Measurements from ENCODE around the gene FBXL16. TPM values are rescaled to one million over a fixed set of nuclear protein-coding genes. Genes with fewer than 3 reads are reported as not detected.

The FBXL16 gene
- total and polyA plus RNA-seq, 2 experiments from 2014 or later, result 8.9 to 12.6 TPM

DNA sequence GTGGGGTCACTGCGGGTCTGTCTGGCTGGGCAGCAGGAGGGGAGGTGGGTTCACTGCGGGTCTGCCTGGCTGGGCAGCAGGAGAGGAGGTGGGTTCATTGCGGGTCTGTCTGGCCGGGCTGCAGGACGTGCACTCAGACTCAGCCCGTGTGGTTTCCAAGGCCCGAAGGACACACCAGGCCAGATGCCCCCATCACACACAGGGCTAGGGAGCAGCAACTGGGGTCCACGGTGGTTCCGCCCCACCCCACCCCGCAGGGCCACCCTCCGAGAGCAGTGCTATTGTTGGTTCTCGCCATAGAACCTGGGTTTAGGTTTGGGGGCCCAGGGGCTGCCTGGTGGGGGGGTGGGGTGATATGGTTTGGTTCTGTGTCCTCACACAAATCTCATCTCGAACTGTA is 41.0 kb upstream of the FBXL16 start (continued):
- TF ChIP-seq, protein P1, sequence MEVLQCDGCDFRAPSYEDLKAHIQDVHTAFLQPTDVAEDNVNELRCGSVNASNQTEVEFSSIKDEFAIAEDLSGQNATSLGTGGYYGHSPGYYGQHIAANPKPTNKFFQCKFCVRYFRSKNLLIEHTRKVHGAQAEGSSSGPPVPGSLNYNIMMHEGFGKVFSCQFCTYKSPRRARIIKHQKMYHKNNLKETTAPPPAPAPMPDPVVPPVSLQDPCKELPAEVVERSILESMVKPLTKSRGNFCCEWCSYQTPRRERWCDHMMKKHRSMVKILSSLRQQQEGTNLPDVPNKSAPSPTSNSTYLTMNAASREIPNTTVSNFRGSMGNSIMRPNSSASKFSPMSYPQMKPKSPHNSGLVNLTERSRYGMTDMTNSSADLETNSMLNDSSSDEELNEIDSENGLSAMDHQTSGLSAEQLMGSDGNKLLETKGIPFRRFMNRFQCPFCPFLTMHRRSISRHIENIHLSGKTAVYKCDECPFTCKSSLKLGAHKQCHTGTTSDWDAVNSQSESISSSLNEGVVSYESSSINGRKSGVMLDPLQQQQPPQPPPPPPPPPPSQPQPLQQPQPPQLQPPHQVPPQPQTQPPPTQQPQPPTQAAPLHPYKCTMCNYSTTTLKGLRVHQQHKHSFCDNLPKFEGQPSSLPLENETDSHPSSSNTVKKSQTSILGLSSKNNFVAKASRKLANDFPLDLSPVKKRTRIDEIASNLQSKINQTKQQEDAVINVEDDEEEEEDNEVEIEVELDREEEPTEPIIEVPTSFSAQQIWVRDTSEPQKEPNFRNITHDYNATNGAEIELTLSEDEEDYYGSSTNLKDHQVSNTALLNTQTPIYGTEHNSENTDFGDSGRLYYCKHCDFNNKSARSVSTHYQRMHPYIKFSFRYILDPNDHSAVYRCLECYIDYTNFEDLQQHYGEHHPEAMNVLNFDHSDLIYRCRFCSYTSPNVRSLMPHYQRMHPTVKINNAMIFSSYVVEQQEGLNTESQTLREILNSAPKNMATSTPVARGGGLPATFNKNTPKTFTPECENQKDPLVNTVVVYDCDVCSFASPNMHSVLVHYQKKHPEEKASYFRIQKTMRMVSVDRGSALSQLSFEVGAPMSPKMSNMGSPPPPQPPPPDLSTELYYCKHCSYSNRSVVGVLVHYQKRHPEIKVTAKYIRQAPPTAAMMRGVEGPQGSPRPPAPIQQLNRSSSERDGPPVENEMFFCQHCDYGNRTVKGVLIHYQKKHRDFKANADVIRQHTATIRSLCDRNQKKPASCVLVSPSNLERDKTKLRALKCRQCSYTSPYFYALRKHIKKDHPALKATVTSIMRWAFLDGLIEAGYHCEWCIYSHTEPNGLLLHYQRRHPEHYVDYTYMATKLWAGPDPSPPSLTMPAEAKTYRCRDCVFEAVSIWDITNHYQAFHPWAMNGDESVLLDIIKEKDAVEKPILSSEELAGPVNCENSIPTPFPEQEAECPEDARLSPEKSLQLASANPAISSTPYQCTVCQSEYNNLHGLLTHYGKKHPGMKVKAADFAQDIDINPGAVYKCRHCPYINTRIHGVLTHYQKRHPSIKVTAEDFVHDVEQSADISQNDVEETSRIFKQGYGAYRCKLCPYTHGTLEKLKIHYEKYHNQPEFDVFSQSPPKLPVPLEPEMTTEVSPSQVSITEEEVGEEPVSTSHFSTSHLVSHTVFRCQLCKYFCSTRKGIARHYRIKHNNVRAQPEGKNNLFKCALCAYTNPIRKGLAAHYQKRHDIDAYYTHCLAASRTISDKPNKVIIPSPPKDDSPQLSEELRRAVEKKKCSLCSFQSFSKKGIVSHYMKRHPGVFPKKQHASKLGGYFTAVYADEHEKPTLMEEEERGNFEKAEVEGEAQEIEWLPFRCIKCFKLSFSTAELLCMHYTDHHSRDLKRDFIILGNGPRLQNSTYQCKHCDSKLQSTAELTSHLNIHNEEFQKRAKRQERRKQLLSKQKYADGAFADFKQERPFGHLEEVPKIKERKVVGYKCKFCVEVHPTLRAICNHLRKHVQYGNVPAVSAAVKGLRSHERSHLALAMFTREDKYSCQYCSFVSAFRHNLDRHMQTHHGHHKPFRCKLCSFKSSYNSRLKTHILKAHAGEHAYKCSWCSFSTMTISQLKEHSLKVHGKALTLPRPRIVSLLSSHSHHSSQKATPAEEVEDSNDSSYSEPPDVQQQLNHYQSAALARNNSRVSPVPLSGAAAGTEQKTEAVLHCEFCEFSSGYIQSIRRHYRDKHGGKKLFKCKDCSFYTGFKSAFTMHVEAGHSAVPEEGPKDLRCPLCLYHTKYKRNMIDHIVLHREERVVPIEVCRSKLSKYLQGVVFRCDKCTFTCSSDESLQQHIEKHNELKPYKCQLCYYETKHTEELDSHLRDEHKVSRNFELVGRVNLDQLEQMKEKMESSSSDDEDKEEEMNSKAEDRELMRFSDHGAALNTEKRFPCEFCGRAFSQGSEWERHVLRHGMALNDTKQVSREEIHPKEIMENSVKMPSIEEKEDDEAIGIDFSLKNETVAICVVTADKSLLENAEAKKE (CRISPR knock-in tag; IDR thresholded peaks at IDR 0.05), result no peak

DNA sequence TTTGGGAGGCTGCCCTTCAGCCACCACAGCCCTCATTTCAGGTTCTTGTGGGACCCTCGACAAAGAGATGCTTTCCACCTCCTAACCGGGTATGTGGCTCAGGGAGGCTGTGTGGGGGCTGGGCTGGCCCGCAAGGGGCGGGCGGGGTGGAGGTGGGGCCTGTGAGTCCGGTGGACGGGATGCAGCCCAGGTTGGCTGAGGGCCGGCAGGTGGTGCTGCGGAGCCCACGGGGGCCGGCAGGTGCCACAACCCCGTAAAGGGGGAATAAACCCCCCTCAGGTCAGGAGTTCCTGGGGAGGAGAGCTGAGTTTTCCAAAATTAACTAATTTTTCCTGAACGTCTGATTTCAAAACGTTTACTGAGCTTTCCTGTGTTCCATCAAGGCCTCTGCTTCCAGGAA is 40.1 kb upstream of the FBXL16 start:
- Histone ChIP-seq H3K27ac (ENCODE audit: low read depth) (no peak overlapping the region), H3K4me2 (no peak overlapping the region), H4K20me1 (replicated peaks; ENCODE audit: insufficient read depth) (no peaks in the 10 kb centered on the region), H2AFZ (no peak overlapping the region), H3K79me2 (replicated peaks; ENCODE audit: insufficient read depth) (no peaks in the 10 kb centered on the region), H3K4me1 (ENCODE audit: insufficient read depth) (no peaks in the 10 kb centered on the region), H3K36me3 (ENCODE audit: insufficient read depth) (no peaks in the 10 kb centered on the region), H3K4me3 (no peak overlapping the region), H3K9me2 (ENCODE audit: insufficient read depth) (no peaks in the 10 kb centered on the region), H3F3A (replicated peaks; ENCODE audit: low read depth) (0 out of 2 replicates have a peak, but pooled peaks cover 3% of the 10 kb centered on the region), H3K27me3 (ENCODE audit: insufficient read depth) (no peaks in the 10 kb centered on the region)
- H3K4me1 Mint-ChIP-seq, result peaks cover under 1% of the 10 kb centered on the region; the same call in 1 of the 3 replicates
- H3K27me3 Mint-ChIP-seq (ENCODE audit: insufficient read depth, low read depth, poor library complexity), result peaks cover 14% of the 10 kb centered on the region
- H3K27ac Mint-ChIP-seq, result no peak overlapping the region
- H3K9me3 Mint-ChIP-seq, result no peaks in the 10 kb centered on the region
- no peaks in the 10 kb centered on the region for H3K36me3 Mint-ChIP-seq (ENCODE audit: low read depth)
- ATAC-seq, result peak; percentile 84
- no peak for TF ChIP-seq ZNF331 (CRISPR knock-in tag; IDR thresholded peaks at IDR 0.05; ENCODE audit: low read depth)
- TF ChIP-seq, protein P2, sequence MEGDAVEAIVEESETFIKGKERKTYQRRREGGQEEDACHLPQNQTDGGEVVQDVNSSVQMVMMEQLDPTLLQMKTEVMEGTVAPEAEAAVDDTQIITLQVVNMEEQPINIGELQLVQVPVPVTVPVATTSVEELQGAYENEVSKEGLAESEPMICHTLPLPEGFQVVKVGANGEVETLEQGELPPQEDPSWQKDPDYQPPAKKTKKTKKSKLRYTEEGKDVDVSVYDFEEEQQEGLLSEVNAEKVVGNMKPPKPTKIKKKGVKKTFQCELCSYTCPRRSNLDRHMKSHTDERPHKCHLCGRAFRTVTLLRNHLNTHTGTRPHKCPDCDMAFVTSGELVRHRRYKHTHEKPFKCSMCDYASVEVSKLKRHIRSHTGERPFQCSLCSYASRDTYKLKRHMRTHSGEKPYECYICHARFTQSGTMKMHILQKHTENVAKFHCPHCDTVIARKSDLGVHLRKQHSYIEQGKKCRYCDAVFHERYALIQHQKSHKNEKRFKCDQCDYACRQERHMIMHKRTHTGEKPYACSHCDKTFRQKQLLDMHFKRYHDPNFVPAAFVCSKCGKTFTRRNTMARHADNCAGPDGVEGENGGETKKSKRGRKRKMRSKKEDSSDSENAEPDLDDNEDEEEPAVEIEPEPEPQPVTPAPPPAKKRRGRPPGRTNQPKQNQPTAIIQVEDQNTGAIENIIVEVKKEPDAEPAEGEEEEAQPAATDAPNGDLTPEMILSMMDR (conservative IDR thresholded peaks at IDR 0.05; ENCODE audit: low read depth in 2 of 2), result peak; percentile 62 to 73
- H3K4me3 Mint-ChIP-seq, result no peak overlapping the region
- peak; percentile 91 for DNase-seq (ENCODE audit: low spot score)

All from GM23338 (cell line).